HG03108 (cell line): ENCODE measurements around the gene PRKAG1.

ENCODE experiments used
- ATAC-seq: cut with Tn5 transposase; IDR thresholded peaks from one replicate; pipeline ENCODE4 v1.9.1; 2021; ENCODE audit warnings: moderate library complexity; ENCODE audit not compliant: unreplicated experiment

Gene PRKAG1

DNA sequence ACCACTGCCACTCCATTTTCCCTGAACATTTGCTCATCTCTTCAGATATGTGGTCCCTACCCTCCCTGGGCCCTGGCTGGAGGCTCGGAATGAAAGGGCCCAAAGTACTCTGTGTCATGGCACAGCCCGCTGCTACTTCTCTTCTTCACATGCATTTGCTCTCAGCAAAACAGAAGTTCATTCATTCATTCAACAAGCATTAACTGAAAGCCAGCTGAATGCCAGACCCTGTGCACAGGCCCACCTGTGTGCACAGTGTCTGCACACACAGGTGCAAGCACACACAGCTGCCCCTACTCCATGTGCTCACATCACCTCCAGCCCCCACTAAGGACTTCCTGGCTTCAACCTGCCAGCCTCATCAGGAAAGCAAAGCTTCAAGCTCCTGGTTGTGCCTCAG is 32.7 kb downstream of the PRKAG1 start:
- ATAC-seq = no peak

DNA sequence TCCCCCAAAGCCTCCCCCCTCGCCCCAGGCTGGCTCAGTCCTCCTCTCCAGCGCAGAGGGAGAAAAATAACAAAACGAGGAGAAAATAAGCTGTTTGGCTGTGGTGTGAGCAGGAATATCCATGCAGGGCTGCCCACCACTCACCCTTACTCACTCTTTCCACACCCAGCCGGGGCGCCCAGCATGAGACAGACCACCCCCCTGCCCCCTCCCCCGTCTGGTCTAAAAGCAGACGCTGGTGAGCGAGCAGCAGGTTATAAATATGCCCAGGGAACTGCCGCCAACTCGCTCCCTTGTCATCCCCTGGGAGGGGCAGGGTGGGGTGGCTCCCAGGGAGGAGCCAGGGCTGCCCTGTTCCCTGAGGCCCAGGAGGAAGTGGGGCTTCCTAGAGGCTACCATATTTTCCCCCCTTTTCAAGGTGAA is 33.1 kb downstream of the PRKAG1 start:
- no peak for ATAC-seq

DNA sequence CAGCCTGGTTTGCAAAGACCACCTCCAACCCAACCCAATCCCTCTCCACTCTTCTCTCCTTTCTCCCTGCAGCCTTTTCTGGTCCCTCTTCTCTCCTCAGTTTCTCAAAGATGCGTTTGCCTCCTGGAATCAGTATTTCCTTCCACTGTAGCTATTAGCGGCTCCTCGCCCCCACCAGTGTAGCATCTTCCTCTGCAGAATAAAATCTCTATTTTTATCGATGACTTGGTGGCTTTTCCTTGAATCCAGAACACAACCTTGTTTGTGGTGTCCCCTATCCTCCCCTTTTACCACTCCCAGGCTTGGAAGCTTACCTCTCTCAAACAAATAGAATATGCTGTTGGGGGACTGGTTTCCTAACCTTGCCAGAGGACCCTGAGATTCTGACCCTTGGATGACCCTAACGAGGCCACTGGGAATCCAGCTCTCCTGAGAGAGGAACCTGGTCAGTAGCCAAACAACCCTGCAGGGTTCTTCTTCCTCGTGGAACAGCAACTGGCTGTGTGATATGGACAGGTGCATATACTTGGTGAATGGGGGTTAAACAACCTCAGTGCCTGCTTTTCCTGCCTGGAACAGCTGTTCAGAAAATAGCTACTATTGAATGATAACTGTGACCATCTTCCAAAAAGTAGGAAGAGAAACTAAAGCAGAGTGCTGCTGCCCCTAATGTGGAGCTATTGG is 36.0 kb downstream of the PRKAG1 start:
- no peak for ATAC-seq

DNA sequence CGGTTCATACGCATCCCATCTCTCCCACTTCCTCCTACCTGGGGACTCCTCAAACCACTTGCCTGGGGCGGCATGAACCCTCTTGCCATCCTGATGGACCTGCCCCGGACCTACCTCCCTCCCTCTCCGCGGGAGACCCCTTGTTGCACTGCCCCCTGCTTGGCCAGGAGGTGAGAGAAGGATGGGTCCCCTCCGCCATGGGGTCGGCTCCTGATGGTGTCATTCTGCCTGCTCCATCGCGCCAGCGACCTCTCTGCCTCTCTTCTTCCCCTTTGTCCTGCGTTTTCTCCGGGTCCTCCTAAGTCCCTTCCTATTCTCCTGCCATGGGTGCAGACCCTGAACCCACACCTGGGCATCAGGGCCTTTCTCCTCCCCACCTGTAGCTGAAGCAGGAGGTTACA is 36.8 kb downstream of the PRKAG1 start:
- ATAC-seq = no peak

DNA sequence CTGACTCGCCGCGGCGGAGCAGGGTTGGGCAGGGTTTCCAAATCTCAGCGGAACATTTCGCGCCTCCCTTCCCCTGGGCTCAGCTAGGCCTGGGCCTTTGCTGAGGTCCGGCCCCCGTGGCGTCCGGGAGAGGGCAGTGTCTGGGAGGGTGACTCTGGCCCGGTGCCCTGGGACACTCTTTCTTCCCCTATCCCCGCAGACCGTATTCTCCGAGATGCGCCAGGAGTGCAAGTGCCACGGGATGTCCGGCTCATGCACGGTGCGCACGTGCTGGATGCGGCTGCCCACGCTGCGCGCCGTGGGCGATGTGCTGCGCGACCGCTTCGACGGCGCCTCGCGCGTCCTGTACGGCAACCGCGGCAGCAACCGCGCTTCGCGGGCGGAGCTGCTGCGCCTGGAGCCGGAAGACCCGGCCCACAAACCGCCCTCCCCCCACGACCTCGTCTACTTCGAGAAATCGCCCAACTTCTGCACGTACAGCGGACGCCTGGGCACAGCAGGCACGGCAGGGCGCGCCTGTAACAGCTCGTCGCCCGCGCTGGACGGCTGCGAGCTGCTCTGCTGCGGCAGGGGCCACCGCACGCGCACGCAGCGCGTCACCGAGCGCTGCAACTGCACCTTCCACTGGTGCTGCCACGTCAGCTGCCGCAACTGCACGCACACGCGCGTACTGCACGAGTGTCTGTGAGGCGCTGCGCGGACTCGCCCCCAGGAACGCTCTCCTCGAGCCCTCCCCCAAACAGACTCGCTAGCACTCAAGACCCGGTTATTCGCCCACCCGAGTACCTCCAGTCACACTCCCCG is 37.4 kb downstream of the PRKAG1 start:
- ATAC-seq = no peak

DNA sequence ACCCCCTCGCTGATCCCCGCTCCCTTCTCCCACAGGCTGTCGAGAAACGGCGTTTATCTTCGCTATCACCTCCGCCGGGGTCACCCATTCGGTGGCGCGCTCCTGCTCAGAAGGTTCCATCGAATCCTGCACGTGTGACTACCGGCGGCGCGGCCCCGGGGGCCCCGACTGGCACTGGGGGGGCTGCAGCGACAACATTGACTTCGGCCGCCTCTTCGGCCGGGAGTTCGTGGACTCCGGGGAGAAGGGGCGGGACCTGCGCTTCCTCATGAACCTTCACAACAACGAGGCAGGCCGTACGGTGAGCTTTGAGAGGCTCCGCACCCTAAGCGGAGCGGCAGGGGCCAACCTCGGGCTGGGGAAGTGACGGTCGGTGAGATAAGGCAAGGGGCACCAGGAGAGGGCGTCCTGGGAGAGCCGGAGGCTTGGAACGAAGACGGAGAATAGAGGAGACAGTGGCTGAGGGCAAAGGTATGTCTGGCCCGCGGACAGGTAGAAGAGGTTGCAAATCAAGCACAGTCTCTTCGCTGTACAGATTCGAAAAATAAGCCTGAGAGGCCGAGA is 38.1 kb downstream of the PRKAG1 start:
- no peak for ATAC-seq

DNA sequence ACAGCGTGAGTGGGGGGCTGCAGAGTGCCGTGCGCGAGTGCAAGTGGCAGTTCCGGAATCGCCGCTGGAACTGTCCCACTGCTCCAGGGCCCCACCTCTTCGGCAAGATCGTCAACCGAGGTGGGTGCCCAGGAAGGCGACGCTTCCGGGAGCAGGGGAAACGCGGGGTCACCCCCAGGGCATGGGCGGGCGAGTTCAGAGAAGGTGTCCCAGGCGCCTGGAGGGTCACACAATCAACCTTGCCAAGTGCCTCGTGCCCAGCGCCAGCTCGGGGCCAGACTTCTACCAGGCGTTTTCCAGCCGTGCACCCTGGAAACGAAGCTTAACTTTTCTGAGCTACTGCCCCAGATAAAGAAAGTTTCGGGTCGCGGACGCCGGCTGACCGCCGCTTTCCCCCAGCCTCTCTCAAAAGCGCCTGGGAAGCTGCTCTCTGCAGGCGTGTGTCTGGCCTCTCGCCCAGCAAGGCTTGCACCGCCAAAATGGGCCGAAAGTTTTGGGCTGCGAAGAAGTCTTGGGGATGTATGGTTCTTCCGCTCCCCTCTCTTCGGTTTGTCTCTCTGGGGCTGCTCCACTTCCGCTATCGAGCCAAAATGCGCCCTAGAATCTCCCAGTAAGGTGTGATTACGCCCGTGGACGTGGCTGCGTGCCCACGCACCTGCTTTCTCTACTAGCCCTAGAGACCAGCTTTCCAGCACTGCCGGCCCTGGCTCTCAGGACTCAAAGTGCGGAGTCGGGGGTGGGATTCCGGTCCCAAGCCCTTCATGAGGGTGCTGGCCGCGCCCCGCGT is 38.8 kb downstream of the PRKAG1 start:
- no peak for ATAC-seq

DNA sequence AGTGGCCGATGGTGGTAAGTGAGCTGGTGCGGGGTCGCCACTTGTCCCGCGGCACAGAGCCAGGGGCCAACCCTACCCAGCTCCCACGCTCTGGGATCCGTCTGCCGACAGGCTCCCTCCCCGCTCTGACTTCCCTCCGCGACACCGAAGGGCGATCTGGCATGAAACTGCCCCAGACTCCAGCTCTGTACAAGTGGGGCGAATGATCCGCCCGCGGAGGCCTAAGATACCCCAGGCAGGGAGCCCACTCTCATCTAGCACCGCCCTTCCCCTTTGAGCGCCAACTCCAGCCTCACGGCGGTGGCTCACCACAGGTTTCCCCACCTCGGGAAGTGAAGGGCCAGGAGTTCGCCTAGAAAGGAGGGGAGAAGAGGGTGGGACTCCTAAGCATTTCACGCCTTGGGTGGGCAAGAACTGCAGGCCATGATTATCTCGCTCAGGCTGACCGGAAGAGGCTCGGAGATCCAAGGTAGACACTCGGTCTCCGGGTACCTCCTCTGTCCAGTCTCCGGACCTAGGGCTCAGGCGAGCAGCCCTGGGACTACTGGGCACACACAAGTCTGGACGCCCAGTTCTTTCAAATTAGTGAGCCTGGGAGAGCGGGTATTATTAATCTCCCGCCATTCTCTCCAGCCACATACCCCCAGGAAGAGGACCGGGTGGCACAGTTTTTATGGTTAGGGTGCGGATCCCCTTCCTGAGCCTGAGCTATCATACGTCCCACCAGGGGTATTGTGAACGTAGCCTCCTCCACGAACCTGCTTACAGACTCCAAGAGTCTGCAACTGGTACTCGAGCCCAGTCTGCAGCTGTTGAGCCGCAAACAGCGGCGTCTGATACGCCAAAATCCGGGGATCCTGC is 39.6 kb downstream of the PRKAG1 start:
- no peak for ATAC-seq

DNA sequence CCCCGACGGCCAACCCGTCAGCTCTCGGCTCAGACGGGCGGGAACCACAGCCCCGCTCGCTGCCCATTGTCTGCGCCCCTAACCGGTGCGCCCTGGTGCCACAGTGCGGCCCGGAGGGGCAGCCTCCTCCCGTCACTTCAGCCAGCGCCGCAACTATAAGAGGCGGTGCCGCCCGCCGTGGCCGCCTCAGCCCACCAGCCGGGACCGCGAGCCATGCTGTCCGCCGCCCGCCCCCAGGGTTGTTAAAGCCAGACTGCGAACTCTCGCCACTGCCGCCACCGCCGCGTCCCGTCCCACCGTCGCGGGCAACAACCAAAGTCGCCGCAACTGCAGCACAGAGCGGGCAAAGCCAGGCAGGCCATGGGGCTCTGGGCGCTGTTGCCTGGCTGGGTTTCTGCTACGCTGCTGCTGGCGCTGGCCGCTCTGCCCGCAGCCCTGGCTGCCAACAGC is 40.3 kb downstream of the PRKAG1 start, which contains the start of gene WNT1:
WNT1 (plus strand) TSS at position 32 of the 450 bp plus-strand sequence; CDS start at position 361, 329 bp downstream.
- ATAC-seq = no peak

DNA sequence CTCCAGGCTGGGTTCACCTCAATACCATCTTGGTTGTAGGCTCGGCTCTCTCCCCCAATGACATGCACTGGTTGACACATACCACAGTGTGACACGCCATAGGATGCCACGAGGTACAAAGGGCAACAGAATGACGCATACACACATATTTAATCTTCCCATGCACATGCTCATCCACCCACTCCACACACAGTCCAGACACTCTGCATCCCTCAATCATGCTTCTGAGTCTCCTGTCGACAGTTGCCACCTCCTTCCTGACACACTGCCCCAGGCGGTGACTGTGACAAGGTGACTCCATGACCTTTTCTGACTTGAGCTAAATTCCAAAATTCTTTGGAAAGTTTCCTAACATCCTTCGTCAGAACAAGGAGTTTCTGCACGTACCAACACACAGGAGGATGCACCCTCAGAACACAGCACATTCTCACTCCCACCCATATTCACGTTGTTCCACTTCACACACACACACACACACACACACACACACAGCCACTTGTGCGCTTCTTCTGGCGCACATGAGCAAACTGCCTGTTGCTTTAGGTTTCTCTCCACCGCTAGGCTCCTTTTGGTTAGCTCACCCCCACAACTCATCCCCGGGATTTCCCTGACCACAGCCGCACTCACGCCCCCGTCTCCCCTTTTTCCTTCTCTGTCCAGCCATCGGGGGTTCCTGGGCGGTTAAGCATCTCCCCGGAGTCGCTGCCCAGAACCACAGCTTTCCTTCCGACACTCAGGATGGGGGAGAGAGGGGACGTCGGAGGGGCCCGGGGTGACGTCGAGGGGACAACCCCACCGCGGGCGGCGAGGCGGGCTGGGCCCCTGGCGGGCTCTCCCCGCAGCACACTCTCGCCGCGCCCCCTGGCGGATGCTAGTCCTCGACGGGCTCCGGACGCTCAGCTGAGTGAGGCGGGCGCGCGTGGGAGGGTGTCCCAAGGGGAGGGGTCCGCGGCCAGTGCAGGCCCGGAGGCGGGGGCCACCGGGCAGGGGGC is 41.0 kb downstream of the PRKAG1 start:
- ATAC-seq = no peak

DNA sequence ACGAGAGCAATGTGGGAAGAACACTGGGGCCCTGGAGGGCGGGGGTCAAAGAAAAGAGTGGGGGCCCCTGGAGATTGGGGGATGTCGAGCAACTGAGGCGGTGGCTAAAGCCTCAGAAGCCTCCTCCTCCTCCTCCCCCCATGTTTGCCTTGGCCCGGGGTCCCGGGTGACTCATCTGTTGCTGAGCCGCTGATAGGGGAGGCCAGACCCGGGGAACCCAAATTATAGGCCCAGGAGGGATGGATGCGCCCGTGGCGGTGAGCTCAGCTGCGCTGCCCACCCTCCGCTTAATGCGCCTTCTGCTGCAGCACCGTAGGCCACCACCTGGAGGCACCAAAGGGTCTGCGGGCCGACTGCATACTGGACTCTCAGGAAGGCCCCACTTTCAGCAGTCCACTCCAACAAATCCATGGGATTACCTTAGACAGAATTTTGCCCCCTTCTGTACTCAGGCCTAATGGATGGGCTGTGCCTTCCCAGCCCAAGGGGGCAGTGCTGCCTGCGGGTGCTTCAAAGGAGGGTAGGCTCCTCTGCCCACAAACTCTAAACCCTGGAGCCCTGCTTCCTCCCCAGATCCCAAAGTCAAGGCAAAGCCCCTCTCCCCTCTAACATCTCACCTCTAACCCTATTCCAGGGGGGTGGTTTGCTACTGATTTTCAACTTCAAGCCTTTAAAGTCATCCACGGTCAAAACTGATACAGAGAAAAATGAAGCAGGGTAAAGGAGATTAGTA is 44.5 kb downstream of the PRKAG1 start:
- no peak for ATAC-seq

DNA sequence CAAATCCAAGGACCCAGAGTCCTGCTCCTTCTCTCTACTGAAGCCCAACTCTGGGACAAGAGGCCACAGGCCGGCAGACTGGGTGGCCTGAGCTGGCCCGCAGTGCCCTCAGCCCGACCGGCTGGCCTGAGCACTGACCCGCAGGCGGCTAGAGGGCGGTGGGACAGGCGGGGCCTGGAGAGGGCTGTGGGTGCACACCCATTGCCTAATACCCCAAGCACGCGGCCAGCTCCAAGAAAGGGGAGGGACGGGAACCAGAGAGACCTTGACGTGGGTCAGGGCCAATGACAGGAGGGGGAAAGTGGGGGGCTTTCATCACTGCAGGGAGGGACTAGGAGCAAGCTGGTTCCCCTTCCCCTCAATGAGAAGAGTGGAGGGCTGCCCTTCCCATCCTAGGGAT is 45.0 kb downstream of the PRKAG1 start:
- no peak for ATAC-seq

DNA sequence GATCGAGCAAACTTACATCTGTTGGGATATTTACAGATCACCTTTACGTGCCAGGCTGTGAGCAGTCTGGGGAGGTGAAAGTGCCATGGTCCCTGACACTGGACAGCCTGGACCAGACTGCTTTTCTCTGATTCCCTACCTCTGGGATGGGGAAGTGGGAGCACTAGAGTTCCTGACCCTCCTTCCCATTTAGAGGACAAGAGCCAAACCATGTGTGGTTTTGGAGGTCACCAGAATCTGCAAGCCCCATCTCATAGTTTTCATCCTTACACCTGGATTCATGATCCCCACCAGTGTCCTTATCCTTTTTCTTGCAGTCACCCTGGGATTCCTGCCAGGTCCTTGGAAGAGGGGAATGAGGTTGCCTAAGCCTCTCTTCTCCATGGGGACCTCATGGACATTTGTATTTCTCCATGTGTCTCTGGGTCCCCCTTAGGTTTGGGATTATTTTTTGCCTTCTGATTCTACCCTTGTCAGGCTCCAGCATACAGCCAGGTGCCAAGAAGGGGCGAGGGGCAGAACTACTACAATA is 45.6 kb downstream of the PRKAG1 start:
- ATAC-seq = no peak

DNA sequence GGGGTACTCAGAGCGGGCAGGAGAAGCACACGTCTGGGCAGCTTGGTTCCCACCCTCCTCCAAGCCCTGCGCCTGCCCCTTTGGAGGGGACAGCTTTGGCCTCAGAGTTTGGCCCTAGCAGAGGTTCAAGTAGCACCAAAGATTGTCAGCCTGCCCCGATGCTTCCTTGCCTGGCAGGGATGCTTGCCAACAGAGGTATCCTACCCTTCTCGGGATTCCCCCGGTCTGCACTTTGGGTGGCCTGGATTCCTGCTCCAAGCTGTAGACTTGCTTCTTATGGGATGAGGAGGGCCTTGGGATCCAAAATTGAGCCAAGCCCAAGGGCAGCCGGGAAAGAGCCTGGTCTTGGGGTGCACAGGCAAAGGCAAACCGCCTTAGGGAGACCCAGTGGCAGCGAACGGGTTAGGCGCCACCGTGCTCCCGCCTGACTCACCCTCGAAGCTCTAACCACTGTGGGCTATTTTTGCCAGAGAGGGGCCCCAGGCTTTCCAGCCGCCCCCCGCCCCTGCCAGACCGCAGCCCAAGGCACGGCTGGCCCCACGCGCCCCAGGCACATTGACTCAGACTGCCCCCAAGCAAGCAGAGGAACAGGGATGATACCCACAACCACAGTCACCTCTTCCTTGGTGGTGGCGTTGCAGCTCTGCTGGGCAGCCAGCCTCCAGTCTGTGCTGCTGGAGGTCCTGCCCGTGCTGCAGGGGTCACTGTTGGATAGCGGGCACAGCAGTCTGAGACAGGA is 46.2 kb downstream of the PRKAG1 start:
- ATAC-seq = no peak

DNA sequence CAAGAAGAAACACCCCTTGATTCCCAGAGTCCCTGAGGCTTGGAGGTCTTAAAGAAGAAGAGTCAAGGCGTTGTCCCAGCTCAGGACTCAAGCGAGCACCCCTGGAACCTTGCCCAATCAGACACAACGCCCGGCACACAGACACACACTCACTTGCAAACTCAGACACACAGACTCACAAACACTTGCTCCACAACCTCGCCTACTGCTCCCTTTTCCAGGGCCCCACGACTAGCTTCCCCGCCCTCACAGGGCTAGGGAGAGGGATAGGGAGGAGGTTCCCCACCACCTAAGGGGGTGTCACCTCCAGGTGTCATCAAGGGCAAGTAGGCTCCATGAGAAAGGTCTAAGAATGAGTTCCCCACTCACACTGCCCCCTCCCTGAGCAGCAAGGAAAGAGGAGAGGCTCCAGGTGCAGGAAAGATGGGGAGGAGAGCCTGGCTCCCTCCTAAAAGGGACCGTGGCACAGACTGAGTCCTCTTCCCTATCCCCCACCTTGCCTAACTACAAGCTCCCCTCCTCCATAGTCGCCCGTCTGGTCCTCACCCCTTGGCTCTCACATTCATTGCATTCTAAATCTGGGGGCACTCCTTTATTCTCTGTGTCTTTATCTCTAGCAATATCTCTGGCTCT is 47.8 kb downstream of the PRKAG1 start:
- no peak for ATAC-seq

DNA sequence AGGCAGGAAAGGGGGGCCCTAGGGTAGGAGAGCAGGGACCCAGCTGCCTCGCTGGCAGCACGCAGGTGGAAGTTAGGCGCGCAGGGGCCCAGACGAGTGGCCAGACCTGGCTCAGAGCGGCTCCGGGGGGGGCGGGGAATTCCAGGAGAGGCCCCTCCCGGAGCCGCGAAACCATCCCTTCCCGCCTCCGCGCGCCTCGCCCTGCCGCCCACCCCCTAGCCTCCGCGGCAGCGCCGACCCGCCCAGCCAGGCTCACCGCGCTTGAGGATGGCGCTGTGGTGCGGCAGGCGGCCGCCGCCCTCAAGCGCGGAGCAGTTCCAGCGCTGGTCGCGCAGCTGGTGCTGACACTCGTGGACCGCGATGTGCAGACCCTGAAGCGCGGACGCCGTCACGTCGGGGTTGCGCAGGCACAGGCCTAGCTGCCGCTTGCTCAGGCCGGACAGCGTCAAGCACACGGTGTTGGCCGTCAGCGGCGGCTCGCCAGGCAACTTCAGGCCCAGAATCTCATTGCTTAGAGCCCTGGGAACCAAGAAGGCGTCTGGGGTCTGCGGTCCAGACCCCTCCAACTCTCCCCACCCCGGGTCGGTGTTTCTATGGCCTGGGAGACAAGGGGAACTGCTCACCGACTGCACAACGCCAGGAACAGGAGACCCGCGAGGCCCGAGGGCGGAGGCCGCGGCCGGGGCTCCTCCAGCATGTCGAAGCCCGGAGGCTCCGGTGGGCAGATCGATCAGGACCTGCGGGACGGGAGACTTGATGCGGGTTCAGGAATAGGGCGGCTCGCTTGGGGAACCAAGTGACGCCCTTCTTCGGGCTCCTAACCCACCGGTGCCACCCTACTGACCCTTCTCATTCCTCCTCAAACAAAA is 48.5 kb downstream of the PRKAG1 start:
- no peak for ATAC-seq
